ENCODE results near the gene TNS2.

TNS2 gene

DNA sequence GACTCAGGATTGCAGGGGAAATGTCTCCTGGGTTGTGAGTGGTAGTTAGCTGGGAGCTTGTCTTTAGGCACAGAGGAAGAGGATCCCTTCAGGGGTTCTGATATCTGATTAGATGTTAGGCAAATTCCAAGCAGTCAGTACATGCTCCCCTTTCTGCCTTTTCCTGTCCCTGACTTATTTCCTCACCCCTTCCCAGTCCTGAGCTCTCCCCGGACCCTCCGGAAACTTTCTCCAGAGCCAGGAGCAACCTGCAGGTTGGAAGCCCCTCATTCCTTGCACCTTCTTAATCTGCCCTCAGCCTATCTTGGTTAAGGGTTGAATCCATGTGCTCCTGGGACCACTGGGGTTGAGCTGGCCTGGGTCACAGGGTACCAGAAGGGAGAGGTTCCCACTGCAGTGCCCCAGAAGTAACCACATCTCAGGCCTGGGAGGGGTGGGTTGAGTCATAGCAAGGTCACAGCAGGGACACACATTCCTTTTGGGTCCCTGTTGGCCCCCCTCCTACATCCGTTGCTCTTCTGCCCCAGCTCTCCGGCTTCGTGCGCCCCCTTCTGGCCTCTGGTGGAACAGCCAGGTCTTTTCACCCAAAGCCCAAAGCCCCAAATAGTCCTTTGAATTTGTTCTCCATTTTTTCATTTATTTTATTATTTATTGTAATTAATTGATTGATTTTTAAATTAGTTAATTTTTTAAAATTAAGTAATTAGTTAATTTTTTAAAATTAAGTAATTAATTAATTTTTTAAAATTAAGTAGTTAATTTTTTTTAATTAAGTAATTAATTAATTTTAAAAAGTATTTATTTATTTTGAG is 49.4 kb downstream of the TNS2 start (continued):
- TF ChIP-seq ZNF747 (tag by site-specific recombination; IDR thresholded peaks at IDR 0.05), result no peak
- TF ChIP-seq ZBTB17 (tag by site-specific recombination; IDR thresholded peaks at IDR 0.05), result peak; percentile 85
- TF ChIP-seq, protein P1, sequence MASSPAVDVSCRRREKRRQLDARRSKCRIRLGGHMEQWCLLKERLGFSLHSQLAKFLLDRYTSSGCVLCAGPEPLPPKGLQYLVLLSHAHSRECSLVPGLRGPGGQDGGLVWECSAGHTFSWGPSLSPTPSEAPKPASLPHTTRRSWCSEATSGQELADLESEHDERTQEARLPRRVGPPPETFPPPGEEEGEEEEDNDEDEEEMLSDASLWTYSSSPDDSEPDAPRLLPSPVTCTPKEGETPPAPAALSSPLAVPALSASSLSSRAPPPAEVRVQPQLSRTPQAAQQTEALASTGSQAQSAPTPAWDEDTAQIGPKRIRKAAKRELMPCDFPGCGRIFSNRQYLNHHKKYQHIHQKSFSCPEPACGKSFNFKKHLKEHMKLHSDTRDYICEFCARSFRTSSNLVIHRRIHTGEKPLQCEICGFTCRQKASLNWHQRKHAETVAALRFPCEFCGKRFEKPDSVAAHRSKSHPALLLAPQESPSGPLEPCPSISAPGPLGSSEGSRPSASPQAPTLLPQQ (tag by site-specific recombination; IDR thresholded peaks at IDR 0.05), result peak; percentile 58; the same call in 1 of the 2 replicates
- TF ChIP-seq ZNF561 (tag by site-specific recombination; IDR thresholded peaks at IDR 0.05; ENCODE audit: borderline replicate concordance), result peak; percentile 77; the same call in 1 of the 2 replicates
- TF ChIP-seq ZBTB21 (tag by site-specific recombination; IDR thresholded peaks at IDR 0.05), result no peak; the same call in 1 of the 2 replicates
- TF ChIP-seq, protein P2, sequence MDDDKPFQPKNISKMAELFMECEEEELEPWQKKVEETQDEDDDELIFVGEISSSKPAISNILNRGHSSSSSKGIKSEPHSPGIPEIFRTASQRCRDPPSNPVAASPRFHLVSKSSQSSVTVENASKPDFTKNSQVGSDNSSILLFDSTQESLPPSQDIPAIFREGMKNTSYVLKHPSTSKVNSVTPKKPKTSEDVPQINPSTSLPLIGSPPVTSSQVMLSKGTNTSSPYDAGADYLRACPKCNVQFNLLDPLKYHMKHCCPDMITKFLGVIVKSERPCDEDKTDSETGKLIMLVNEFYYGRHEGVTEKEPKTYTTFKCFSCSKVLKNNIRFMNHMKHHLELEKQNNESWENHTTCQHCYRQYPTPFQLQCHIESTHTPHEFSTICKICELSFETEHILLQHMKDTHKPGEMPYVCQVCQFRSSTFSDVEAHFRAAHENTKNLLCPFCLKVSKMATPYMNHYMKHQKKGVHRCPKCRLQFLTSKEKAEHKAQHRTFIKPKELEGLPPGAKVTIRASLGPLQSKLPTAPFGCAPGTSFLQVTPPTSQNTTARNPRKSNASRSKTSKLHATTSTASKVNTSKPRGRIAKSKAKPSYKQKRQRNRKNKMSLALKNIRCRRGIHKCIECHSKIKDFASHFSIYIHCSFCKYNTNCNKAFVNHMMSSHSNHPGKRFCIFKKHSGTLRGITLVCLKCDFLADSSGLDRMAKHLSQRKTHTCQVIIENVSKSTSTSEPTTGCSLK (tag by site-specific recombination; IDR thresholded peaks at IDR 0.05), result no peak
- TF ChIP-seq ZNF112 (tag by site-specific recombination; IDR thresholded peaks at IDR 0.05), result no peak
- TF ChIP-seq, protein P3, sequence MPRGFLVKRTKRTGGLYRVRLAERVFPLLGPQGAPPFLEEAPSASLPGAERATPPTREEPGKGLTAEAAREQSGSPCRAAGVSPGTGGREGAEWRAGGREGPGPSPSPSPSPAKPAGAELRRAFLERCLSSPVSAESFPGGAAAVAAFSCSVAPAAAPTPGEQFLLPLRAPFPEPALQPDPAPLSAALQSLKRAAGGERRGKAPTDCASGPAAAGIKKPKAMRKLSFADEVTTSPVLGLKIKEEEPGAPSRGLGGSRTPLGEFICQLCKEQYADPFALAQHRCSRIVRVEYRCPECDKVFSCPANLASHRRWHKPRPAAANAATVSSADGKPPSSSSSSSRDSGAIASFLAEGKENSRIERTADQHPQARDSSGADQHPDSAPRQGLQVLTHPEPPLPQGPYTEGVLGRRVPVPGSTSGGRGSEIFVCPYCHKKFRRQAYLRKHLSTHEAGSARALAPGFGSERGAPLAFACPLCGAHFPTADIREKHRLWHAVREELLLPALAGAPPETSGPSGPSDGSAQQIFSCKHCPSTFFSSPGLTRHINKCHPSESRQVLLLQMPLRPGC (tag by site-specific recombination; IDR thresholded peaks at IDR 0.05), result peak; percentile 91
- no peak for TF ChIP-seq ZNF274 (IDR thresholded peaks at IDR 0.05; ENCODE audit: low read length)
- TF ChIP-seq ZNF274 (tag by site-specific recombination; IDR thresholded peaks at IDR 0.05; ENCODE audit: borderline replicate concordance), result no peak
- TF ChIP-seq YY1 (tag by site-specific recombination; IDR thresholded peaks at IDR 0.05), result no peak
- 0 out of 2 replicates have a peak, but pooled peaks have one; percentile 34 for TF ChIP-seq BCL11A (tag by site-specific recombination; IDR thresholded peaks at IDR 0.05; ENCODE audit: low read depth)
- no peak for TF ChIP-seq ZNF558 (tag by site-specific recombination; IDR thresholded peaks at IDR 0.05)
- no peak for TF ChIP-seq ZNF623 (tag by site-specific recombination; IDR thresholded peaks at IDR 0.05)
- TF ChIP-seq ZNF423 (tag by site-specific recombination; IDR thresholded peaks at IDR 0.05), result peak; percentile 57; the same call in 1 of the 2 replicates
- no peak for TF ChIP-seq ZNF350 (tag by site-specific recombination; IDR thresholded peaks at IDR 0.05)
- no peak for TF ChIP-seq ZNF169 (tag by site-specific recombination; IDR thresholded peaks at IDR 0.05)
- TF ChIP-seq, protein P4, sequence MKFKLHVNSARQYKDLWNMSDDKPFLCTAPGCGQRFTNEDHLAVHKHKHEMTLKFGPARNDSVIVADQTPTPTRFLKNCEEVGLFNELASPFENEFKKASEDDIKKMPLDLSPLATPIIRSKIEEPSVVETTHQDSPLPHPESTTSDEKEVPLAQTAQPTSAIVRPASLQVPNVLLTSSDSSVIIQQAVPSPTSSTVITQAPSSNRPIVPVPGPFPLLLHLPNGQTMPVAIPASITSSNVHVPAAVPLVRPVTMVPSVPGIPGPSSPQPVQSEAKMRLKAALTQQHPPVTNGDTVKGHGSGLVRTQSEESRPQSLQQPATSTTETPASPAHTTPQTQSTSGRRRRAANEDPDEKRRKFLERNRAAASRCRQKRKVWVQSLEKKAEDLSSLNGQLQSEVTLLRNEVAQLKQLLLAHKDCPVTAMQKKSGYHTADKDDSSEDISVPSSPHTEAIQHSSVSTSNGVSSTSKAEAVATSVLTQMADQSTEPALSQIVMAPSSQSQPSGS (tag by site-specific recombination; IDR thresholded peaks at IDR 0.05; ENCODE audit: low read depth), result no peak
- TF ChIP-seq ZNF473 (tag by site-specific recombination; IDR thresholded peaks at IDR 0.05), result no peak
- peak; percentile 52; the same call in 1 of the 2 replicates for TF ChIP-seq KLF1 (tag by site-specific recombination; IDR thresholded peaks at IDR 0.05)
- TF ChIP-seq ZNF239 (tag by site-specific recombination; IDR thresholded peaks at IDR 0.05), result no peak
- TF ChIP-seq, protein P5, sequence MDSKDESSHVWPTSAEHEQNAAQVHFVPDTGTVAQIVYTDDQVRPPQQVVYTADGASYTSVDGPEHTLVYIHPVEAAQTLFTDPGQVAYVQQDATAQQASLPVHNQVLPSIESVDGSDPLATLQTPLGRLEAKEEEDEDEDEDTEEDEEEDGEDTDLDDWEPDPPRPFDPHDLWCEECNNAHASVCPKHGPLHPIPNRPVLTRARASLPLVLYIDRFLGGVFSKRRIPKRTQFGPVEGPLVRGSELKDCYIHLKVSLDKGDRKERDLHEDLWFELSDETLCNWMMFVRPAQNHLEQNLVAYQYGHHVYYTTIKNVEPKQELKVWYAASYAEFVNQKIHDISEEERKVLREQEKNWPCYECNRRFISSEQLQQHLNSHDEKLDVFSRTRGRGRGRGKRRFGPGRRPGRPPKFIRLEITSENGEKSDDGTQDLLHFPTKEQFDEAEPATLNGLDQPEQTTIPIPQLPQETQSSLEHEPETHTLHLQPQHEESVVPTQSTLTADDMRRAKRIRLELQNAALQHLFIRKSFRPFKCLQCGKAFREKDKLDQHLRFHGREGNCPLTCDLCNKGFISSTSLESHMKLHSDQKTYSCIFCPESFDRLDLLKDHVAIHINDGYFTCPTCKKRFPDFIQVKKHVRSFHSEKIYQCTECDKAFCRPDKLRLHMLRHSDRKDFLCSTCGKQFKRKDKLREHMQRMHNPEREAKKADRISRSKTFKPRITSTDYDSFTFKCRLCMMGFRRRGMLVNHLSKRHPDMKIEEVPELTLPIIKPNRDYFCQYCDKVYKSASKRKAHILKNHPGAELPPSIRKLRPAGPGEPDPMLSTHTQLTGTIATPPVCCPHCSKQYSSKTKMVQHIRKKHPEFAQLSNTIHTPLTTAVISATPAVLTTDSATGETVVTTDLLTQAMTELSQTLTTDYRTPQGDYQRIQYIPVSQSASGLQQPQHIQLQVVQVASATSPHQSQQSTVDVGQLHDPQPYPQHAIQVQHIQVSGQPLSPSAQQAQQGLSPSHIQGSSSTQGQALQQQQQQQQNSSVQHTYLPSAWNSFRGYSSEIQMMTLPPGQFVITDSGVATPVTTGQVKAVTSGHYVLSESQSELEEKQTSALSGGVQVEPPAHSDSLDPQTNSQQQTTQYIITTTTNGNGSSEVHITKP (tag by site-specific recombination; IDR thresholded peaks at IDR 0.05), result peak; percentile 98
- TF ChIP-seq ZNF24 (tag by site-specific recombination; IDR thresholded peaks at IDR 0.05), result peak; percentile 63; the same call in 1 of the 2 replicates
- TF ChIP-seq ZNF19 (tag by site-specific recombination; IDR thresholded peaks at IDR 0.05; ENCODE audit: low read depth), result no peak
